Measurements from ENCODE around the gene ANKRD42. TPM values are rescaled to one million over a fixed set of nuclear protein-coding genes. Genes with fewer than 3 reads are reported as not detected.

The ANKRD42 gene
- total RNA-seq, 1 experiment from 2014 or later, result 5.7 TPM

DNA sequence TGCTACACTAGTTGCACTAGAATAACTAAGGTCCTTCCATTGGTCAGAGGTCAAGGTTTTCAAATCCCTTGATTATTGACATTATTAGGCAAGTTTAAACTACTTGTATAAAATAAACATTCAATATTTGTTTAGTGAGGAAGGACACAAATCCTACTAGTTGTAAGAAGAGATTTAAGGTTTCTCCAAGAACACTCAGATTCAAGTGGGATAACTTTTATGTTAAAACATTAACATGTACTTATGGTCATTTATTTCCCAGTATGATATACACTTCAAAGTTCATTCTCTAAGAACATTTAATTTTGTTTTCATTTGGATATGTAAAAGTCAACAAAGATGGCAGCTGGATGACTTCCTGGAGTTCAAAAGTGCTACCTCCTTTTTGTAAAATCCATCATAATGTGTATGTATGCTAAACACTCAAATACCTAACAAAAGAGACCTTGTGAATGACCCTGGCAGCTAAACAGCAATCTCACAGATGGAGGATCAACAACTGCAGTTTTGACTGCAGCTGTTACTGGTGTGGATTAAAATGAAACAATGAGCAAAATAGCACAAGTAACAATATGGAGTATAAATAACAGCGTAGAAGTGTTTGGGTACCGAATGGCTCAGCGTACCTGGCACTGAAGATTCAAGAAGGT lies 91.1 kb downstream of the ANKRD42 start:
- no peaks in the 10 kb centered on the region for H3K9me3 Mint-ChIP-seq

More for the DNA sequence above, 91.1 kb downstream of the ANKRD42 start:
- POLR2A ChIA-PET, result no interaction called here
- peaks cover 29% of the 10 kb centered on the region for H3K4me1 Mint-ChIP-seq
- H3K36me3 Mint-ChIP-seq, result peaks cover 10% of the 10 kb centered on the region
- CTCF ChIA-PET, result interaction anchor here (1.3 kb wide), 1 partner anchor 8 kb away, joined by 4 read pairs; no protein-coding TSS in a partner anchor
- TF ChIP-seq PRRX2 (CRISPR knock-in tag; IDR thresholded peaks at IDR 0.05) (no peak), ZNF423 (CRISPR knock-in tag; IDR thresholded peaks at IDR 0.05) (no peak), MYBL2 (CRISPR knock-in tag; IDR thresholded peaks at IDR 0.05) (no peak), ZNF219 (CRISPR knock-in tag; IDR thresholded peaks at IDR 0.05; ENCODE audit: borderline replicate concordance) (no peak), JAZF1 (CRISPR knock-in tag; IDR thresholded peaks at IDR 0.05) (no peak), TCF7 (CRISPR knock-in tag; IDR thresholded peaks at IDR 0.05; ENCODE audit: low read depth) (no peak), ZNF671 (CRISPR knock-in tag; IDR thresholded peaks at IDR 0.05) (no peak)
- TF ChIP-seq, protein P1, sequence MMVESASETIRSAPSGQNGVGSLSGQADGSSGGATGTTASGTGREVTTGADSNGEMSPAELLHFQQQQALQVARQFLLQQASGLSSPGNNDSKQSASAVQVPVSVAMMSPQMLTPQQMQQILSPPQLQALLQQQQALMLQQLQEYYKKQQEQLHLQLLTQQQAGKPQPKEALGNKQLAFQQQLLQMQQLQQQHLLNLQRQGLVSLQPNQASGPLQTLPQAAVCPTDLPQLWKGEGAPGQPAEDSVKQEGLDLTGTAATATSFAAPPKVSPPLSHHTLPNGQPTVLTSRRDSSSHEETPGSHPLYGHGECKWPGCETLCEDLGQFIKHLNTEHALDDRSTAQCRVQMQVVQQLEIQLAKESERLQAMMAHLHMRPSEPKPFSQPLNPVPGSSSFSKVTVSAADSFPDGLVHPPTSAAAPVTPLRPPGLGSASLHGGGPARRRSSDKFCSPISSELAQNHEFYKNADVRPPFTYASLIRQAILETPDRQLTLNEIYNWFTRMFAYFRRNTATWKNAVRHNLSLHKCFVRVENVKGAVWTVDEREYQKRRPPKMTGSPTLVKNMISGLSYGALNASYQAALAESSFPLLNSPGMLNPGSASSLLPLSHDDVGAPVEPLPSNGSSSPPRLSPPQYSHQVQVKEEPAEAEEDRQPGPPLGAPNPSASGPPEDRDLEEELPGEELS (CRISPR knock-in tag; IDR thresholded peaks at IDR 0.05), result no peak
- TF ChIP-seq, protein P2, sequence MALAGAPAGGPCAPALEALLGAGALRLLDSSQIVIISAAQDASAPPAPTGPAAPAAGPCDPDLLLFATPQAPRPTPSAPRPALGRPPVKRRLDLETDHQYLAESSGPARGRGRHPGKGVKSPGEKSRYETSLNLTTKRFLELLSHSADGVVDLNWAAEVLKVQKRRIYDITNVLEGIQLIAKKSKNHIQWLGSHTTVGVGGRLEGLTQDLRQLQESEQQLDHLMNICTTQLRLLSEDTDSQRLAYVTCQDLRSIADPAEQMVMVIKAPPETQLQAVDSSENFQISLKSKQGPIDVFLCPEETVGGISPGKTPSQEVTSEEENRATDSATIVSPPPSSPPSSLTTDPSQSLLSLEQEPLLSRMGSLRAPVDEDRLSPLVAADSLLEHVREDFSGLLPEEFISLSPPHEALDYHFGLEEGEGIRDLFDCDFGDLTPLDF (CRISPR knock-in tag; IDR thresholded peaks at IDR 0.05), result no peak
- TF ChIP-seq, protein P3, sequence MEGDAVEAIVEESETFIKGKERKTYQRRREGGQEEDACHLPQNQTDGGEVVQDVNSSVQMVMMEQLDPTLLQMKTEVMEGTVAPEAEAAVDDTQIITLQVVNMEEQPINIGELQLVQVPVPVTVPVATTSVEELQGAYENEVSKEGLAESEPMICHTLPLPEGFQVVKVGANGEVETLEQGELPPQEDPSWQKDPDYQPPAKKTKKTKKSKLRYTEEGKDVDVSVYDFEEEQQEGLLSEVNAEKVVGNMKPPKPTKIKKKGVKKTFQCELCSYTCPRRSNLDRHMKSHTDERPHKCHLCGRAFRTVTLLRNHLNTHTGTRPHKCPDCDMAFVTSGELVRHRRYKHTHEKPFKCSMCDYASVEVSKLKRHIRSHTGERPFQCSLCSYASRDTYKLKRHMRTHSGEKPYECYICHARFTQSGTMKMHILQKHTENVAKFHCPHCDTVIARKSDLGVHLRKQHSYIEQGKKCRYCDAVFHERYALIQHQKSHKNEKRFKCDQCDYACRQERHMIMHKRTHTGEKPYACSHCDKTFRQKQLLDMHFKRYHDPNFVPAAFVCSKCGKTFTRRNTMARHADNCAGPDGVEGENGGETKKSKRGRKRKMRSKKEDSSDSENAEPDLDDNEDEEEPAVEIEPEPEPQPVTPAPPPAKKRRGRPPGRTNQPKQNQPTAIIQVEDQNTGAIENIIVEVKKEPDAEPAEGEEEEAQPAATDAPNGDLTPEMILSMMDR (IDR thresholded peaks at IDR 0.05), result no peak
- TF ChIP-seq, protein P4, sequence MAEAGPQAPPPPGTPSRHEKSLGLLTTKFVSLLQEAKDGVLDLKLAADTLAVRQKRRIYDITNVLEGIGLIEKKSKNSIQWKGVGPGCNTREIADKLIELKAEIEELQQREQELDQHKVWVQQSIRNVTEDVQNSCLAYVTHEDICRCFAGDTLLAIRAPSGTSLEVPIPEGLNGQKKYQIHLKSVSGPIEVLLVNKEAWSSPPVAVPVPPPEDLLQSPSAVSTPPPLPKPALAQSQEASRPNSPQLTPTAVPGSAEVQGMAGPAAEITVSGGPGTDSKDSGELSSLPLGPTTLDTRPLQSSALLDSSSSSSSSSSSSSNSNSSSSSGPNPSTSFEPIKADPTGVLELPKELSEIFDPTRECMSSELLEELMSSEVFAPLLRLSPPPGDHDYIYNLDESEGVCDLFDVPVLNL (CRISPR knock-in tag; IDR thresholded peaks at IDR 0.05; ENCODE audit: borderline replicate concordance, low read depth), result no peak
- TF ChIP-seq, protein P5, sequence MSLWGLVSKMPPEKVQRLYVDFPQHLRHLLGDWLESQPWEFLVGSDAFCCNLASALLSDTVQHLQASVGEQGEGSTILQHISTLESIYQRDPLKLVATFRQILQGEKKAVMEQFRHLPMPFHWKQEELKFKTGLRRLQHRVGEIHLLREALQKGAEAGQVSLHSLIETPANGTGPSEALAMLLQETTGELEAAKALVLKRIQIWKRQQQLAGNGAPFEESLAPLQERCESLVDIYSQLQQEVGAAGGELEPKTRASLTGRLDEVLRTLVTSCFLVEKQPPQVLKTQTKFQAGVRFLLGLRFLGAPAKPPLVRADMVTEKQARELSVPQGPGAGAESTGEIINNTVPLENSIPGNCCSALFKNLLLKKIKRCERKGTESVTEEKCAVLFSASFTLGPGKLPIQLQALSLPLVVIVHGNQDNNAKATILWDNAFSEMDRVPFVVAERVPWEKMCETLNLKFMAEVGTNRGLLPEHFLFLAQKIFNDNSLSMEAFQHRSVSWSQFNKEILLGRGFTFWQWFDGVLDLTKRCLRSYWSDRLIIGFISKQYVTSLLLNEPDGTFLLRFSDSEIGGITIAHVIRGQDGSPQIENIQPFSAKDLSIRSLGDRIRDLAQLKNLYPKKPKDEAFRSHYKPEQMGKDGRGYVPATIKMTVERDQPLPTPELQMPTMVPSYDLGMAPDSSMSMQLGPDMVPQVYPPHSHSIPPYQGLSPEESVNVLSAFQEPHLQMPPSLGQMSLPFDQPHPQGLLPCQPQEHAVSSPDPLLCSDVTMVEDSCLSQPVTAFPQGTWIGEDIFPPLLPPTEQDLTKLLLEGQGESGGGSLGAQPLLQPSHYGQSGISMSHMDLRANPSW (CRISPR knock-in tag; conservative IDR thresholded peaks at IDR 0.05; ENCODE audit: low read depth), result no peak
- TF ChIP-seq, protein P6, sequence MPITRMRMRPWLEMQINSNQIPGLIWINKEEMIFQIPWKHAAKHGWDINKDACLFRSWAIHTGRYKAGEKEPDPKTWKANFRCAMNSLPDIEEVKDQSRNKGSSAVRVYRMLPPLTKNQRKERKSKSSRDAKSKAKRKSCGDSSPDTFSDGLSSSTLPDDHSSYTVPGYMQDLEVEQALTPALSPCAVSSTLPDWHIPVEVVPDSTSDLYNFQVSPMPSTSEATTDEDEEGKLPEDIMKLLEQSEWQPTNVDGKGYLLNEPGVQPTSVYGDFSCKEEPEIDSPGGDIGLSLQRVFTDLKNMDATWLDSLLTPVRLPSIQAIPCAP (CRISPR knock-in tag; IDR thresholded peaks at IDR 0.05), result no peak
- peak overlapping the region; percentile 99 for H3K27ac Mint-ChIP-seq
- DNase-seq (ENCODE audit: low spot score), result no peak
- H3K4me3 Mint-ChIP-seq, result peak overlapping the region; percentile 91
- H3K27me3 Mint-ChIP-seq (ENCODE audit: low read depth), result no peaks in the 10 kb centered on the region
- ATAC-seq, result no peak

Measured in WTC11 (cell line).